Epithelial cell of prostate (primary cell): ENCODE results near the gene RCBTB1.
A peak's percentile ranks its signal among the peaks of the same experiment; 100 is the strongest.
"Not testable (repeated sequence)": the region's sequence is repeated elsewhere in the genome, so short reads cannot be mapped to it uniquely, and the experiment has no call there.

Experiments
- DNase-seq: peaks from one replicate; pipeline ENCODE4 v3.0.0-alpha.2; 2011; ENCODE audit warnings: low read depth, low spot score
- H3K27ac ChIP-seq: fragments of 450-650 bp; 2 replicates; pipeline ENCODE4 v1.5.1; 2017; ENCODE audit warnings: mild to moderate bottlenecking

The RCBTB1 gene

GRCh38 chr13:49527123-49527522, 58.2 kb downstream of the RCBTB1 start:
- DNase-seq, result no peak
- H3K27ac ChIP-seq, result no peak overlapping the region

- no peak overlapping the region for H3K27ac ChIP-seq
- no peak for DNase-seq
Measured at GRCh38 chr13:49524740-49525501, 60.4 kb downstream of the RCBTB1 start.

GRCh38 chr13:49521224-49521623, 64.1 kb downstream of the RCBTB1 start:
- DNase-seq, result no peak
- H3K27ac ChIP-seq, result no peak overlapping the region

GRCh38 chr13:49517461-49517860, 67.9 kb downstream of the RCBTB1 start:
- H3K27ac ChIP-seq, result no peak overlapping the region
- DNase-seq, result no peak

- DNase-seq, result no peak
- no peak overlapping the region for H3K27ac ChIP-seq
Measured at GRCh38 chr13:49516467-49516866, 68.9 kb downstream of the RCBTB1 start.

- DNase-seq, result no peak
- no peak overlapping the region for H3K27ac ChIP-seq
Measured at GRCh38 chr13:49512578-49512977, 72.8 kb downstream of the RCBTB1 start.

- no peak for DNase-seq
- no peak overlapping the region for H3K27ac ChIP-seq
Measured at GRCh38 chr13:49503951-49504350, 81.4 kb downstream of the RCBTB1 start.

GRCh38 chr13:49502954-49503353, 82.4 kb downstream of the RCBTB1 start:
- H3K27ac ChIP-seq, result no peak overlapping the region
- no peak for DNase-seq

- DNase-seq, result peak; percentile 8
- H3K27ac ChIP-seq, result no peak overlapping the region
Measured at GRCh38 chr13:49499889-49500660, 85.3 kb downstream of the RCBTB1 start.

GRCh38 chr13:49498206-49498605, 87.2 kb downstream of the RCBTB1 start:
- H3K27ac ChIP-seq, result no peak overlapping the region
- DNase-seq, result no peak

- no peak for DNase-seq
- peak overlapping the region; percentile 80 for H3K27ac ChIP-seq
Measured at GRCh38 chr13:49497272-49497671, 88.1 kb downstream of the RCBTB1 start.

GRCh38 chr13:49496837-49497236, 88.5 kb downstream of the RCBTB1 start:
- DNase-seq, result not testable (repeated sequence)
- H3K27ac ChIP-seq, result peak overlapping the region; percentile 80

- DNase-seq, result no peak
- H3K27ac ChIP-seq, result peak within 1 kb of the TSS; percentile 80
Measured at GRCh38 chr13:49495783-49496762, 89.3 kb downstream of the RCBTB1 start, which contains the start of gene PHF11. Gene PHF11, plus strand, starts transcription at chr13:49495953. Its CDS starts 49 bp downstream, at chr13:49496002.

GRCh38 chr13:49494645-49495044, 90.7 kb downstream of the RCBTB1 start:
- H3K27ac ChIP-seq, result peak overlapping the region; percentile 80
- DNase-seq, result no peak

- H3K27ac ChIP-seq, result no peak overlapping the region
- no peak for DNase-seq
Measured at GRCh38 chr13:49488563-49488962, 96.8 kb downstream of the RCBTB1 start.
